PFSK-1 (cell line): ENCODE results near the gene PMM1. TPM values are rescaled to one million over a fixed set of nuclear protein-coding genes. Genes with fewer than 3 reads are reported as not detected.

Source experiments
- FOXP2 ChIP-seq: optimal IDR thresholded peaks from 2 replicates; pipeline ENCODE3; 2011; ENCODE audit warnings: borderline replicate concordance, control low read depth, inconsistent platforms; ENCODE audit not compliant: insufficient read depth; ENCODE audit errors: extremely low read length, extremely low read depth
- POLR2AphosphoS5 ChIP-seq: IDR thresholded peaks from 2 replicates; pipeline ENCODE4 v1.6.1; 2012; ENCODE audit warnings: low read depth, mild to moderate bottlenecking, control low read depth, low read length, moderate library complexity
- SIN3A ChIP-seq: IDR thresholded peaks from 2 replicates; pipeline ENCODE4 v1.6.1; 2012; ENCODE audit warnings: mild to moderate bottlenecking, low read length, moderate library complexity, borderline replicate concordance; ENCODE audit not compliant: insufficient read depth
- TAF1 ChIP-seq: IDR thresholded peaks from 2 replicates; pipeline ENCODE4 v1.6.1; 2012; ENCODE audit warnings: low read length, control low read depth, borderline replicate concordance; ENCODE audit not compliant: insufficient read depth
- polyA plus RNA-seq: library from polyadenylated mRNA; unstranded; fragments of >200 nt; gene quantifications from one replicate; pipeline ENCODE4 v1.2.1, GENCODE V29; 2012; ENCODE audit warnings: low read depth, missing spikeins; ENCODE audit not compliant: insufficient read length
- TF ChIP-seq, protein P1 (sequence below), 2 experiments: IDR thresholded peaks; 2 replicates each; pipeline versions ENCODE4 v1.6.1 to v1.8.0; 2011 to 2012; ENCODE audit warnings: low read depth in 2 of 2, low read length in 2 of 2, control low read depth in 1 of 2, inconsistent platforms in 1 of 2, mild to moderate bottlenecking in 1 of 2, moderate library complexity in 1 of 2; ENCODE audit not compliant: insufficient read depth in 1 of 2

Gene PMM1
- polyA plus RNA-seq, result 113 TPM

- TF ChIP-seq POLR2AphosphoS5 (peak; percentile 77; the same call in 1 of the 2 replicates), SIN3A (0 out of 2 replicates have a peak, but pooled peaks have one; percentile 39), TAF1 (0 out of 2 replicates have a peak, but pooled peaks have one; percentile 53), FOXP2 (peak; percentile 90)
- TF ChIP-seq, protein P1, sequence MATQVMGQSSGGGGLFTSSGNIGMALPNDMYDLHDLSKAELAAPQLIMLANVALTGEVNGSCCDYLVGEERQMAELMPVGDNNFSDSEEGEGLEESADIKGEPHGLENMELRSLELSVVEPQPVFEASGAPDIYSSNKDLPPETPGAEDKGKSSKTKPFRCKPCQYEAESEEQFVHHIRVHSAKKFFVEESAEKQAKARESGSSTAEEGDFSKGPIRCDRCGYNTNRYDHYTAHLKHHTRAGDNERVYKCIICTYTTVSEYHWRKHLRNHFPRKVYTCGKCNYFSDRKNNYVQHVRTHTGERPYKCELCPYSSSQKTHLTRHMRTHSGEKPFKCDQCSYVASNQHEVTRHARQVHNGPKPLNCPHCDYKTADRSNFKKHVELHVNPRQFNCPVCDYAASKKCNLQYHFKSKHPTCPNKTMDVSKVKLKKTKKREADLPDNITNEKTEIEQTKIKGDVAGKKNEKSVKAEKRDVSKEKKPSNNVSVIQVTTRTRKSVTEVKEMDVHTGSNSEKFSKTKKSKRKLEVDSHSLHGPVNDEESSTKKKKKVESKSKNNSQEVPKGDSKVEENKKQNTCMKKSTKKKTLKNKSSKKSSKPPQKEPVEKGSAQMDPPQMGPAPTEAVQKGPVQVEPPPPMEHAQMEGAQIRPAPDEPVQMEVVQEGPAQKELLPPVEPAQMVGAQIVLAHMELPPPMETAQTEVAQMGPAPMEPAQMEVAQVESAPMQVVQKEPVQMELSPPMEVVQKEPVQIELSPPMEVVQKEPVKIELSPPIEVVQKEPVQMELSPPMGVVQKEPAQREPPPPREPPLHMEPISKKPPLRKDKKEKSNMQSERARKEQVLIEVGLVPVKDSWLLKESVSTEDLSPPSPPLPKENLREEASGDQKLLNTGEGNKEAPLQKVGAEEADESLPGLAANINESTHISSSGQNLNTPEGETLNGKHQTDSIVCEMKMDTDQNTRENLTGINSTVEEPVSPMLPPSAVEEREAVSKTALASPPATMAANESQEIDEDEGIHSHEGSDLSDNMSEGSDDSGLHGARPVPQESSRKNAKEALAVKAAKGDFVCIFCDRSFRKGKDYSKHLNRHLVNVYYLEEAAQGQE (IDR thresholded peaks at IDR 0.05; ENCODE audit: insufficient read depth in 1 of 2, low read depth in 2 of 2, low read length in 2 of 2), result no peak
Measured at GRCh38 chr22:41589391-41590241, at the start of gene PMM1. Gene PMM1, minus strand, starts transcription at chr22:41589840. Its CDS starts 35 bp downstream, at chr22:41589805.

GRCh38 chr22:41638748-41639147 lies 49.1 kb upstream of the PMM1 start:
- TF ChIP-seq FOXP2 (no peak), SIN3A (no peak), POLR2AphosphoS5 (no peak), TAF1 (no peak)
- TF ChIP-seq, protein P1 (IDR thresholded peaks at IDR 0.05; ENCODE audit: insufficient read depth in 1 of 2, low read depth in 2 of 2, low read length in 2 of 2), result no peak

DNA sequence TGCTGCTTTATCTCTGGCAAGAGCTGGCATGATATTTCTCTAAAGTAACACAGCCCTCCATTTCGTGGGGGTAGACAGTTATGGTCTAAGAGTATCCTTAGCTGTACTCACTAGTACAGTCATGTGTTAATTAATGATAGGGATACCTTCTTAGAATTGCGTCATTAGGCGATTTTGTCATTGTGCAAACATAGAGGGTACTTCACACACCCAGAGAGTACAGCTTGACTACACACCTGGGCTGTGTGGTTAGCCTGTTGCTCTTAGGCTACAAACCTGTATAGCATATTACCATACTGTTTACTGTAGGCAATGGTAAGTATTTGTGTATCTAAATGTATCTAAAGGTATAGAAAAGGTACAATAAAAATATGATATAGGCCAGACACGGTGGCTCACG lies 48.5 kb upstream of the PMM1 start:
- TF ChIP-seq SIN3A (no peak), POLR2AphosphoS5 (no peak), TAF1 (no peak), FOXP2 (no peak)
- TF ChIP-seq, protein P1 (IDR thresholded peaks at IDR 0.05; ENCODE audit: insufficient read depth in 1 of 2, low read depth in 2 of 2, low read length in 2 of 2), result no peak

DNA sequence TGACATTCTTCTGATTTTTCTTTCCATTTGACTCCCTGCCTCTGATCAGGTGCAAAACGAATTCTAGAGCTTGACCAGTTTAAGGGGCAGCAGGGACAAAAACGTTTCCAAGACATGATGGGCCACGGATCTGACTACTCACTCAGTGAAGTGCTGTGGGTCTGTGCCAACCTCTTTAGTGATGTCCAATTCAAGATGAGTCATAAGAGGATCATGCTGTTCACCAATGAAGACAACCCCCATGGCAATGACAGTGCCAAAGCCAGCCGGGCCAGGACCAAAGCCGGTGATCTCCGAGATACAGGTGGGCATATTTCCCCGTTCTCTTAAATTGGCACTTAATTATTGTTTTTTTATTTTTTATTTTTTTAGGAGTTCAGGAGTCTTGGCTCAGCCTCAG lies 46.8 kb upstream of the PMM1 start:
- TF ChIP-seq, protein P1 (IDR thresholded peaks at IDR 0.05; ENCODE audit: insufficient read depth in 1 of 2, low read depth in 2 of 2, low read length in 2 of 2), result no peak
- no peak for TF ChIP-seq TAF1
- no peak for TF ChIP-seq POLR2AphosphoS5
- no peak for TF ChIP-seq FOXP2
- no peak for TF ChIP-seq SIN3A
